Neural crest cell (in vitro differentiated cells): ENCODE data around the gene OR51B4. TPM values are rescaled to one million over a fixed set of nuclear protein-coding genes. Genes with fewer than 3 reads are reported as not detected.

Experiments used
- DNase-seq: peaks from one replicate; pipeline ENCODE4 v3.0.0; 2021; ENCODE audit warnings: low read depth, mixed read lengths, low spot score
- H3K27ac Mint-ChIP-seq: one replicate; pipeline ENCODE4 v1.8.0; 2021; ENCODE audit warnings: mild to moderate bottlenecking, mixed read lengths; ENCODE audit not compliant: unreplicated experiment
- H3K27me3 Mint-ChIP-seq: 2 replicates; pipeline ENCODE4 v1.8.0; 2021; ENCODE audit warnings: low read depth, mild to moderate bottlenecking, mixed read lengths
- H3K36me3 Mint-ChIP-seq: 2 replicates; pipeline ENCODE4 v1.8.0; 2021; ENCODE audit warnings: low read depth, mild to moderate bottlenecking, mixed read lengths
- H3K4me1 Mint-ChIP-seq: 2 replicates; pipeline ENCODE4 v1.8.0; 2021; ENCODE audit warnings: mixed read lengths
- H3K4me3 Mint-ChIP-seq: one replicate; pipeline ENCODE4 v1.8.0; 2021; ENCODE audit warnings: mild to moderate bottlenecking, mixed read lengths
- H3K9me3 Mint-ChIP-seq: 2 replicates; pipeline ENCODE4 v1.8.0; 2021; ENCODE audit warnings: mixed read lengths
- total RNA-seq: library from RNA; stranded (reverse); gene quantifications from 2 replicates; pipeline ENCODE4 v1.2.1, GENCODE V29; 2021
- TF ChIP-seq, protein P1 (sequence below): fragments of 200-600 bp; sonication (generic); conservative IDR thresholded peaks from 2 replicates; pipeline ENCODE4 v1.5.0; 2021; ENCODE audit warnings: antibody characterized with exemption, mild to moderate bottlenecking

OR51B4 gene
- total RNA-seq, 1 donor from 2014 or later: not detected

DNA sequence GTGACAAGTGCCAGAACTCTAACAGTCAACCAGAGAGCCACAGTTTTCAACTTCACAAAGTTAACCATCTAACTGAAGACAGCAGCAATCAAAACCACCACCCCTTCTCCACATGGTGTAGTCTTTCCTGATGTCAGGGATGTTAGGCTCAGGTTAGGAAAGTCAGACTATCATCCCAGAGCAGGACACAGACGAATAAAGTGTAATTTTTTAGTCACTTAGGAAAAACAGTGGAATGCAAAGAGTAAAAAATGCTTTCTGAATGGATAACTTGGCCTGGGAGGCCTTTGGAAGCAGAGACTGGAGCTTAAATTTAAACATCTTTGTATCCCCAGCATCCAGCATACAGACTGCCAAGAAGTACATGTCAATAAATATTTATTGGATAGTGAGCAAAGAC lies 15.4 kb downstream of the OR51B4 start:
- H3K4me1 Mint-ChIP-seq: no peaks in the 10 kb centered on the region
- TF ChIP-seq, protein P1, sequence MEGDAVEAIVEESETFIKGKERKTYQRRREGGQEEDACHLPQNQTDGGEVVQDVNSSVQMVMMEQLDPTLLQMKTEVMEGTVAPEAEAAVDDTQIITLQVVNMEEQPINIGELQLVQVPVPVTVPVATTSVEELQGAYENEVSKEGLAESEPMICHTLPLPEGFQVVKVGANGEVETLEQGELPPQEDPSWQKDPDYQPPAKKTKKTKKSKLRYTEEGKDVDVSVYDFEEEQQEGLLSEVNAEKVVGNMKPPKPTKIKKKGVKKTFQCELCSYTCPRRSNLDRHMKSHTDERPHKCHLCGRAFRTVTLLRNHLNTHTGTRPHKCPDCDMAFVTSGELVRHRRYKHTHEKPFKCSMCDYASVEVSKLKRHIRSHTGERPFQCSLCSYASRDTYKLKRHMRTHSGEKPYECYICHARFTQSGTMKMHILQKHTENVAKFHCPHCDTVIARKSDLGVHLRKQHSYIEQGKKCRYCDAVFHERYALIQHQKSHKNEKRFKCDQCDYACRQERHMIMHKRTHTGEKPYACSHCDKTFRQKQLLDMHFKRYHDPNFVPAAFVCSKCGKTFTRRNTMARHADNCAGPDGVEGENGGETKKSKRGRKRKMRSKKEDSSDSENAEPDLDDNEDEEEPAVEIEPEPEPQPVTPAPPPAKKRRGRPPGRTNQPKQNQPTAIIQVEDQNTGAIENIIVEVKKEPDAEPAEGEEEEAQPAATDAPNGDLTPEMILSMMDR: no peak
- no peaks in the 10 kb centered on the region for H3K9me3 Mint-ChIP-seq
- DNase-seq: no peak
- H3K36me3 Mint-ChIP-seq: no peaks in the 10 kb centered on the region
- H3K27ac Mint-ChIP-seq: no peak overlapping the region
- no peaks in the 10 kb centered on the region for H3K27me3 Mint-ChIP-seq
- no peak overlapping the region for H3K4me3 Mint-ChIP-seq

GRCh38 chr11:5285703-5286340 lies 15.9 kb downstream of the OR51B4 start:
- no peaks in the 10 kb centered on the region for H3K36me3 Mint-ChIP-seq
- H3K27ac Mint-ChIP-seq: no peak overlapping the region
- H3K27me3 Mint-ChIP-seq: no peaks in the 10 kb centered on the region
- H3K9me3 Mint-ChIP-seq: no peaks in the 10 kb centered on the region
- TF ChIP-seq, protein P1: no peak
- H3K4me1 Mint-ChIP-seq: peaks cover under 1% of the 10 kb centered on the region
- no peak for DNase-seq
- H3K4me3 Mint-ChIP-seq: no peak overlapping the region

- Mint-ChIP-seq H3K27ac (no peak overlapping the region), H3K9me3 (no peaks in the 10 kb centered on the region), H3K27me3 (no peaks in the 10 kb centered on the region), H3K4me3 (no peak overlapping the region), H3K36me3 (no peaks in the 10 kb centered on the region), H3K4me1 (peaks cover 4% of the 10 kb centered on the region)
- no peak for DNase-seq
- TF ChIP-seq, protein P1: no peak
Measured at GRCh38 chr11:5284637-5285036, 17.1 kb downstream of the OR51B4 start.

DNA sequence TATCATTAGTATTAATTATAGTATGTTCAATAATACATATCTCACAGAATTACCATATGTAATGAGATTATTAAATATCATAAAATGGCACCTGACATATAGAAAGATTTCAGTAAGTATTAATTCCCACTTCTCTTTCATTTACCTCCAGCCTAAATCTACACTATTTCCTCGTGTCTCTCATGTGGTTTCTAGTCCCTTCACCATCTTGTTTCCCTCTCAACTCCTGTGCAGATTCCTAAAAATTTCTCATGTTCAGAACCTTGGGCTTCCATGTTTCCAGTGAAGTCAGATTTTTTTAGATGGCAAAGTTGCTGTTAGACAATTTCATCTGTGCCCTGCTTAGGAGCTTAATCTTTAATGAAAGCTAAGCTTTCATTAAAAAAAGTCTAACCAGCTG lies 17.9 kb downstream of the OR51B4 start:
- Mint-ChIP-seq H3K4me1 (peaks cover 4% of the 10 kb centered on the region), H3K4me3 (no peak overlapping the region), H3K27me3 (no peaks in the 10 kb centered on the region), H3K27ac (no peak overlapping the region), H3K9me3 (no peaks in the 10 kb centered on the region), H3K36me3 (no peaks in the 10 kb centered on the region)
- TF ChIP-seq, protein P1: no peak
- no peak for DNase-seq

GRCh38 chr11:5283086-5283485 lies 18.7 kb downstream of the OR51B4 start:
- TF ChIP-seq, protein P1: no peak
- peaks cover 4% of the 10 kb centered on the region for H3K4me1 Mint-ChIP-seq
- DNase-seq: no peak
- H3K4me3 Mint-ChIP-seq: no peak overlapping the region
- H3K9me3 Mint-ChIP-seq: no peaks in the 10 kb centered on the region
- no peaks in the 10 kb centered on the region for H3K27me3 Mint-ChIP-seq
- H3K27ac Mint-ChIP-seq: no peak overlapping the region
- H3K36me3 Mint-ChIP-seq: no peaks in the 10 kb centered on the region
